ENCODE measurements around the gene PTDSS2. TPM values are rescaled to one million over a fixed set of nuclear protein-coding genes. Genes with fewer than 3 reads are reported as not detected.

PTDSS2 gene
- total RNA-seq, 1 experiment from 2014 or later = 37.6 TPM

- intact Hi-C loops (cut with micrococcal nuclease; ENCODE audit: unreplicated experiment) = no loop called here
- Histone ChIP-seq H3K4me3 (ENCODE audit: low read depth, low read length, poor library complexity, severe bottlenecking) (no peak overlapping the region), H3K27me3 (replicated peaks; ENCODE audit: insufficient read depth, low read depth, low read length, poor library complexity) (no peaks in the 10 kb centered on the region), H3K9me3 (ENCODE audit: low read depth, low read length, poor library complexity, severe bottlenecking) (no peaks in the 10 kb centered on the region), H3K27ac (ENCODE audit: low read depth, low read length, poor library complexity, severe bottlenecking) (no peak overlapping the region), H3K36me3 (ENCODE audit: insufficient read depth, low read length, poor library complexity, severe bottlenecking) (no peaks in the 10 kb centered on the region), H3K4me1 (ENCODE audit: insufficient read depth, low read length, poor library complexity, severe bottlenecking) (peaks cover 7% of the 10 kb centered on the region)
- DNase-seq (ENCODE audit: low spot score) = no peak
- no TSS peak for BruUV-seq (replicated peaks)
- CTCF ChIA-PET = interaction anchor here (0.6 to 1.0 kb wide), 3 partner anchors 42 to 62 kb away, joined by 3 to 5 read pairs (median 4); partner anchors contain the start of gene PTDSS2
- TF ChIP-seq CTCF (conservative IDR thresholded peaks at IDR 0.05; ENCODE audit: low read depth, low read length) (no peak), EZH2 (IDR thresholded peaks at IDR 0.05; ENCODE audit: borderline replicate concordance, low read depth, low read length, poor library complexity, severe bottlenecking) (no peak)
- POLR2A ChIA-PET (ENCODE audit: low non-redundant PET) = interaction anchor here (0.8 to 1.1 kb wide), 2 partner anchors 45 to 99 kb away, joined by 4 to 6 read pairs; partner anchors contain the start of gene RNH1
These were observed 42.4 kb upstream of the PTDSS2 start for GRCh38 chr11:407651-408123.

GRCh38 chr11:408154-409007 lies 41.7 kb upstream of the PTDSS2 start:
- Histone ChIP-seq H3K27me3 (replicated peaks; ENCODE audit: insufficient read depth, low read depth, low read length, poor library complexity) (no peaks in the 10 kb centered on the region), H3K4me3 (ENCODE audit: low read depth, low read length, poor library complexity, severe bottlenecking) (no peak overlapping the region), H3K9me3 (ENCODE audit: low read depth, low read length, poor library complexity, severe bottlenecking) (no peaks in the 10 kb centered on the region), H3K27ac (ENCODE audit: low read depth, low read length, poor library complexity, severe bottlenecking) (no peak overlapping the region), H3K36me3 (ENCODE audit: insufficient read depth, low read length, poor library complexity, severe bottlenecking) (no peaks in the 10 kb centered on the region), H3K4me1 (ENCODE audit: insufficient read depth, low read length, poor library complexity, severe bottlenecking) (peaks cover 7% of the 10 kb centered on the region)
- POLR2A ChIA-PET (ENCODE audit: low non-redundant PET) = no interaction called here
- TF ChIP-seq CTCF (conservative IDR thresholded peaks at IDR 0.05; ENCODE audit: low read depth, low read length) = no peak
- TF ChIP-seq EZH2 (IDR thresholded peaks at IDR 0.05; ENCODE audit: borderline replicate concordance, low read depth, low read length, poor library complexity, severe bottlenecking) = no peak
- BruUV-seq (replicated peaks) = no TSS peak
- CTCF ChIA-PET = no interaction called here
- DNase-seq (ENCODE audit: low spot score) = no peak
- intact Hi-C loops (cut with micrococcal nuclease; ENCODE audit: unreplicated experiment) = no loop called here

GRCh38 chr11:409008-409599 lies 41.0 kb upstream of the PTDSS2 start:
- no peak overlapping the region for H3K4me3 ChIP-seq (ENCODE audit: low read depth, low read length, poor library complexity, severe bottlenecking)
- ChIA-PET POLR2A (ENCODE audit: low non-redundant PET) (no interaction called here), CTCF (no interaction called here)
- H3K27me3 ChIP-seq (replicated peaks; ENCODE audit: insufficient read depth, low read depth, low read length, poor library complexity) = no peaks in the 10 kb centered on the region
- no peak overlapping the region for H3K27ac ChIP-seq (ENCODE audit: low read depth, low read length, poor library complexity, severe bottlenecking)
- no peak for TF ChIP-seq EZH2 (IDR thresholded peaks at IDR 0.05; ENCODE audit: borderline replicate concordance, low read depth, low read length, poor library complexity, severe bottlenecking)
- peaks cover 7% of the 10 kb centered on the region for H3K4me1 ChIP-seq (ENCODE audit: insufficient read depth, low read length, poor library complexity, severe bottlenecking)
- no peak for DNase-seq (ENCODE audit: low spot score)
- intact Hi-C loops (cut with micrococcal nuclease; ENCODE audit: unreplicated experiment) = no loop called here
- no peaks in the 10 kb centered on the region for H3K9me3 ChIP-seq (ENCODE audit: low read depth, low read length, poor library complexity, severe bottlenecking)
- no peaks in the 10 kb centered on the region for H3K36me3 ChIP-seq (ENCODE audit: insufficient read depth, low read length, poor library complexity, severe bottlenecking)
- no TSS peak for BruUV-seq (replicated peaks)

Measured in A673 (cell line).